DMS153 (cell line): ENCODE results near the gene DEGS1.

ENCODE experiments used
- DNase-seq: peaks from one replicate; lab custom pipeline; 2025; lab: John Stamatoyannopoulos, UW

The DEGS1 gene

GRCh38 chr1:224182866-224183590 lies at the start of gene DEGS1:
Gene DEGS1, plus strand, starts transcription at chr1:224183240. Its CDS starts 97 bp downstream, at chr1:224183337.
- DNase-seq = peak; percentile 82

DNA sequence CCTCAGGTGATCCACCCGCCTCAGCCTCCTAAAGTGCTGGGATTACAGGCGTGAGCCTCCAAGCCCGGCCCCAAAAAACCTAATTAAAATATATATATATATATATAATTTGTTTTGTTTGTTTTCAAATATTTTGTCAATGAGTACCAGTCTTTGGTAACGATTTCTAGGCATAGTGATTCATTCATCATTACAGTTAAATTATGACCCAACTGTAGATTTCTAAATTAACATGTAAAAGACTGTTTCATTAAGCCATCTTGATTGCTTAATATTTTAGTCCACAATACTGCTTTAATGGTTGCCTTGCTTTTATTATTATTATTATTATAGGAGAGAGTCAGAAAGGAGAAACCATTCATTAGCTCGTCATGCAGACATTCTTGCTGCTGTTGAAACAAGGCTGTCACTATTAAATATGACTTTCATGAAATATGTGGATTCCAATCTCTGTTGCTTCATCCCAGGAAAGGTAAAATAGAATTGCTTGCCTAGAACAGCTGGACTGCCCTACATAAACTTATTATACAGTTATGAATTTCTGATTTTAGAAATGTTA lies 49.2 kb upstream of the DEGS1 start:
- no peak for DNase-seq

DNA sequence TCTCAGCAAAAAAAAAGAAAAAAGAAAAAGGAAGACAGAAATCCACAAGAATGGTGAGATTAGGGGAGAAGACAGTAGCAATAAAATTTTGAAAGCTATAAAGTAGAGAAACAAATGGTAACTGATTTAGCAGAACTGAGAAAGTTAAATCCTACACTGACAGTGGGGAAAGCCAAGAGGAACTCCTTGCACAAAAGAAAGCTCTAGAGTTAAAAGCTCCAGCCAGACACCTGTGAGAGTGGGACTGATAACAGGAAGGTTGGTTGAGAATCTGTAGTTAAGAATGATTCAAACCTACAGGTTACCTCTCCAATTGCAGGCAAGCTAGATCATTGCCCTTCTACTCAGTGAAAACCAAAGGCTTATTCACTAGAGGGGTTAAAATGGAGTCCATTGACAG lies 45.5 kb upstream of the DEGS1 start:
- no peak for DNase-seq

DNA sequence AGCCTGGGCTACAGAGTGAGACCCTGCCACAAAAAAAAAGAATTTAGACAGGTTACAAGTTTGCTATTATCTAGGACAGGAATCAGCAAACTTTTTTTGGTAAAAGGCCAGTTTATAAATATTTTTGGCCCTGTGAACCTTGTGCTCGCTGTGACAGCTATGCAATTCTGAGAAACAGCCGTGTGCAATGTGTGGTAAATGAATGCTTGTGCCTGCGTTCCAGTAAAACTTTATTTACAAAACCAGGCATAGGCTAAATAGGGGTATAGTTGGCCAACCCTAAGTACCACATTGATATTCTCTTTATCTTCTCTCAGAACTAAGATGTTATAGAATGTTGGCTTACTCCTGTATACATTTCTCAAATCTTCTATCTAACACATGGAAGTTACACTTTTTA lies 44.8 kb upstream of the DEGS1 start:
- DNase-seq = no peak

GRCh38 chr1:224141693-224142092 lies 41.3 kb upstream of the DEGS1 start:
- DNase-seq = no peak

- no peak for DNase-seq
Observed at GRCh38 chr1:224149709-224150108, 33.3 kb upstream of the DEGS1 start.

- no peak for DNase-seq
Observed at GRCh38 chr1:224151117-224151516, 31.9 kb upstream of the DEGS1 start.

- no peak for DNase-seq
Observed at GRCh38 chr1:224157316-224157715, 25.7 kb upstream of the DEGS1 start.

DNA sequence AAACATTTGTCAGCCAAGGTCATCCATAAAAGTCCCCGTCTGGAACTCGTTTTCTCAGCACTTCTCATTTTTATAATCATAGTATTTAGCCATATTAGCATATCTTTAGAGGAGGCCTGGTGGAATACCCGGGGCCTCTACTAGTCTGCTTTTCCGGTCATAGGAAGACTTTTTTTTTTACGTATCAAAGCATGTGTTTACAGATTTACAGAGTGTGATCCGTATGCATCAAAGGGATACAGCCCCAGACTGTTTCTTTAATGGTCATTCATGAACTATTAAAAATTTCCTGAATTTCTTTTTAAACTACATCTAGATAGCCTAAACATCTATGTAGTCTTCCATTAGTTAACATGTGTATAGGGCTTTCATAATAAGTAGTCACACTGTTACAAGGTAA lies 23.5 kb upstream of the DEGS1 start:
- no peak for DNase-seq

DNA sequence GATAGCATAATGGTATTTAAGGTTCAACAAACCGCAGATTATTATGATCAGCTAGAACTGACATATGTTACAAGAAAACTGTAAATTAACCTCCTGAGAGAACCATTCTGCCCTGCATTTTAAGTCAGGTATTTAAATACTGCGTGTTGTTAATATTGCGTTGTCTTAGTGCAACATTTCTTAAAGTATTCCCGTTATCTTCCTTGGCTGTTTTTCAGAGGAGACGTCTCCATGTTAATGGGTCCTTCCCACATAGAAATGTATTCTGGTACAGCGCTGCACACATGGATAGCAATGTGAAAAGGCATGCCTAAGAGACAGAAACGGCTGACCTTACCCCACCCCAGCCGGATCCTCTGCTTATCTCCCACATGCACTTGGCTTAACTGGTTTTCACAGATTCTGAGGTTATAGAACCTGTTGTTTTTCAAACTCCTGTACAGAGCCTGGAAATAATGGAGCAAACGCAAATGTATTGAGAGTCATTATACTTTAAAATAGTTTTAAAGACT lies 22.8 kb upstream of the DEGS1 start:
- DNase-seq = no peak

- no peak for DNase-seq
Observed at GRCh38 chr1:224162768-224163167, 20.3 kb upstream of the DEGS1 start.

- DNase-seq = no peak
Observed at GRCh38 chr1:224163311-224163710, 19.7 kb upstream of the DEGS1 start.

- DNase-seq = no peak
Observed at GRCh38 chr1:224168859-224169380, 14.1 kb upstream of the DEGS1 start.

- no peak for DNase-seq
Observed at GRCh38 chr1:224169718-224170270, 13.2 kb upstream of the DEGS1 start.

- DNase-seq = no peak
Observed at GRCh38 chr1:224170343-224170742, 12.7 kb upstream of the DEGS1 start.

DNA sequence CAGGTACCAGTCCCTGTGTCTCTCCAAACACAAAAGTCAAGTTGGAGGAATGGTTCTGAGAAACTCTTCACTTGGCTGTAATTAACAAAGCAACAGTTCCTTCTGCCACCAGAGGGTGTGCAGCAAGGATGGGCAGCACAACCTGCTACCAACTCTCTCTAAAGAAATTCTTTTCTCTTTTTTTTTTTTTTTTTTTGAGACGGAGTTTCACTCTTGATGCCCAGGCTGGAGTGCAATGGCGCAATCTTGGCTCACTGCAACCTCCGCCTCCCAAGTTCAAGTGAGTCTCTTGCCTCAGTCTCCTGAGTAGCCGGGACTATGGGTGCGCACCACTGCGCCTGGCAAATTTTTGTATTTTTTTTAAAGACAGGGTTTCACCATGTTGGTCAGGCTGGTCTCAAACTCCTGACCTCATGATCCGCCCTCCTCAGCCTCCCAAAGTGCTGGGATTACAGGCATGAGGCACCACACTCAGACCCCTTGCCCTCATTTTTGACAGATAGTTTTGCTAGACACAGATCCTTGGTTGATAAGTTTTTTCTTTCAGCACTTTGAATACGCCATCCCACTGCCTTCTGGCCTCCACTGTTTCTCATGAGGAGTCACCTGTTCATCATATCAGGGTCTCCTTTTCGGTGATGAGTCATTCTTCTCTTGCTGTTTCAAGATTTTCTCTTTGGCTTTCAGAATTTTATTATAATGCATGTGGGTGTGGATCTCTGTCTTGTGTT lies 12.1 kb upstream of the DEGS1 start:
- no peak for DNase-seq

DNA sequence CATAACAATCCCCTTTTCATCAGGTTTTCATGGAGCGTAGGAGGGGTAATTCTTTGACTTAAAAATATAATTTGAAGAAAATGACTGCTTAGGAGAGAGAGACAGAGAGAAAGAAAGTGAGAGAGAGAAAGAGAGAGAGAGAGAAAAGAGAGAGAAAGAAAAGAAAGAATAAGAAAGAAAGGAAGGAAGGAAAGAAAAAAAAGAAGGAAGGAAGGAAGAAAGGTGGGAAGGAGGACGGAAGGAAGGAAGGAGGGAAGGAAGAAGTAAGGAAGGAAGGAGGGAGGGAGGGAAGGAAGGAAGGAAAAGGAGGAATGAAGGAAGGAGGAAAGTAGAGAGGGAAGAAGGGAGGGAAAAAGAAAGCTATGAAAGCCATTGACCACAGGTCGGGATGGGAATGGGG lies 10.8 kb upstream of the DEGS1 start:
- DNase-seq = no peak

DNA sequence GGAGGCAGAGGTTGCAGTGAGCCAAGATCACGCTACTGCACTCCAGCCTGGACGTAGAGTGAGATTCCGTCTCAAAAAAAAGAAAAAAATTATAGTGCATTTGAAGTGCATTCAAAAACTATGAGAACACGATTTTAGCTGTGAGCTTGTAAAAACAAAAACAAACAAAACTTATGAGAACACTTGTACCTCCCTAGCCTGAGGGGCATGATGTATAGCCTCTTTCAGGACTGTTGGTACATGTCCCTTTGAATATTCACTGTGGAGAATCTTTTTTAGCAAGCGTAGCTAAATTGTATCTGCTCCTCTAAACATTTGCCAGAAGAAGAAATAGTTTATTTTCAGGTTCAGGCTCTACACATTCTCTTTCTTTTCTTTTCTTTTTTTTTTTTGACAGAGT lies 9.5 kb upstream of the DEGS1 start:
- no peak for DNase-seq

DNA sequence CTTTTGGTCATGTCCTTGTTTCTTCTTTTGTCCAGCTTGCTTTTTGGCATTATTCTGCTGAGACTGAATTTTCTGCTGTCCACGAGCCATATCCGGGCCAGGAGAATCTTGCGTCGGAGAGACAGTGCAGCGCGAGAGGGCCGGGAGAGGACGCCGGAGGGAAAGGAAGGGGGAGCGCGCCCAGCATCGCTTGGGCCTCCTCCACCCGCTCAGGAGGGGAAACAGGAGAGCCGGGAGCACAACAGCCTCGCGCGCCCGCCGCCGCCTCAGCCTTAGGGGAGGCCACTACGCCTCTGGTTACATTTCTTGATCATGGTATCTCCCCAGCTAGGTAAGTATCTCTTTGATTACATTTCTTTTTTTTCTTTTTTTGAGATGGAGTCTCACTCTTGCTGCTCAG lies 7.4 kb upstream of the DEGS1 start:
- DNase-seq = peak; percentile 7

GRCh38 chr1:224177356-224177999 lies 5.6 kb upstream of the DEGS1 start:
- no peak for DNase-seq

DNA sequence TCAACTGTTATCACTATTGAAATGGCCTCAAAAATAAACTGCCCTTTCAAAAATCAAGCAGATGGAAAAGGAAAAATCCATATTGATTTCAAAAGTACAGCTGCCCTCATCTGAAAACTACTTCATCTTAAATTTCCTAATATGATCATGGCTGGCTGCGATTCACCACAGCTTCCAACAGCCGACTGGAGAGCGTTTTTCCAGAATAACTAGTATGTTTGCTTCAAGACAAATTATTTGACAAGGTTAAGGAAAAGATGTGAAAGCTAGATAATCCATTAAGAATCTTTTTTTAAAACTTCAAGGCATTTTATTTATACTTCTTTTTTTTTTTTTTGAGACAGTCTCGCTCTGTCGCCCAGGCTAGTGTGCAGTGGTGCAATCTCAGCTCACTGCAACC lies 4.1 kb upstream of the DEGS1 start:
- no peak for DNase-seq
